ENCODE data around the gene RNLS. TPM values are rescaled to one million over a fixed set of nuclear protein-coding genes. Genes with fewer than 3 reads are reported as not detected.

Gene RNLS
- total RNA-seq, 4 donors from 2014 or later: 7.8 to 37.2 (median 26.2) TPM

GRCh38 chr10:88377510-88377909 is 205.6 kb downstream of the RNLS start:
- peaks cover 0 to 11% (median 0%) of the 10 kb centered on the region in 4 donors for H3K4me1 ChIP-seq
- no peaks in the 10 kb centered on the region for H3K27me3 ChIP-seq
- no peak for DNase-seq (ENCODE audit: low spot score in 2 of 2)
- no peak overlapping the region for H3K4me3 ChIP-seq
- no peaks in the 10 kb centered on the region for H3K36me3 ChIP-seq
- H3K9me3 ChIP-seq: no peaks in the 10 kb centered on the region
- no peak for TF ChIP-seq EP300 (IDR thresholded peaks at IDR 0.05)
- no peak for TF ChIP-seq POLR2A (IDR thresholded peaks at IDR 0.05)
- TF ChIP-seq, protein P1, sequence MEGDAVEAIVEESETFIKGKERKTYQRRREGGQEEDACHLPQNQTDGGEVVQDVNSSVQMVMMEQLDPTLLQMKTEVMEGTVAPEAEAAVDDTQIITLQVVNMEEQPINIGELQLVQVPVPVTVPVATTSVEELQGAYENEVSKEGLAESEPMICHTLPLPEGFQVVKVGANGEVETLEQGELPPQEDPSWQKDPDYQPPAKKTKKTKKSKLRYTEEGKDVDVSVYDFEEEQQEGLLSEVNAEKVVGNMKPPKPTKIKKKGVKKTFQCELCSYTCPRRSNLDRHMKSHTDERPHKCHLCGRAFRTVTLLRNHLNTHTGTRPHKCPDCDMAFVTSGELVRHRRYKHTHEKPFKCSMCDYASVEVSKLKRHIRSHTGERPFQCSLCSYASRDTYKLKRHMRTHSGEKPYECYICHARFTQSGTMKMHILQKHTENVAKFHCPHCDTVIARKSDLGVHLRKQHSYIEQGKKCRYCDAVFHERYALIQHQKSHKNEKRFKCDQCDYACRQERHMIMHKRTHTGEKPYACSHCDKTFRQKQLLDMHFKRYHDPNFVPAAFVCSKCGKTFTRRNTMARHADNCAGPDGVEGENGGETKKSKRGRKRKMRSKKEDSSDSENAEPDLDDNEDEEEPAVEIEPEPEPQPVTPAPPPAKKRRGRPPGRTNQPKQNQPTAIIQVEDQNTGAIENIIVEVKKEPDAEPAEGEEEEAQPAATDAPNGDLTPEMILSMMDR (IDR thresholded peaks at IDR 0.05): no peak
- 96 to 100% methylated on average over 1 of the region's 1 CpG for WGBS, 2 donors
- no peak overlapping the region for H3K27ac ChIP-seq

GRCh38 chr10:88374392-88375175 is 208.5 kb downstream of the RNLS start:
- 96 to 99% methylated on average over 4 of the region's 4 CpGs for WGBS, 2 donors

DNA sequence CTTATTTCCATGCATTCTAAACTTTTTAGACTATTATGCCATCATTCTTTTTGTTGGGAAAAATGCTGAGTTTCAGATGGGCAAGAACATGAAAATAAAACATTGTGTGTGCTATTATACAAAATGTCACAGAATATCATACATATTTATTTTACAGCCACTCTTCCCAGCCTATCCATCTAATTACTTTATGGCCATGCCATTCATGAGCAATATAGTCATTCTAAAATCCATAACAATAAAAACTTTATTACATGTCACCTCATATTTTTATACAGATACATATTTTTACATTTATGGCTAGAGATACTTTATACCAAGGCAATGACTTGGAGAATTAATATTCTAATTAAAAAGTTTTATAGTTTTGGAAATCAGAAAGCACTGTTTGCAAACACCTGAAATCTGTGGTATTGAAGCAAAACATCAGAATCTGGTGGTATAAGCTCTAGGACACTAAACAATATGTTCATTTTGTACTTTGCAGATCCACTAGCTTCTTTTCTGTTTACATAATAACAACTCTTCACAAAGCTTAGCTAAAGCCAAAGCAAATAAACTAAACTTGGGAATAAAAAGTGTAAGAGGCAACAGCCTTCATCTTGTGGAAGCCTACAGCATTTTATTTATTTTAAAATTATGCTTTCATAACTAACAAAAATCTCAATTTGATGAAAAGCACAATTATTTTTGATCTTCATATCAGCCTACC is 210.1 kb downstream of the RNLS start:
- H3K27ac ChIP-seq: peak overlapping the region in 2 of 4 donors; percentile 28 to 47

More at GRCh38 chr10:88374392-88375175, 208.5 kb downstream of the RNLS start:
- no peak overlapping the region for H3K27ac ChIP-seq
- H3K4me3 ChIP-seq: no peak overlapping the region
- no peaks in the 10 kb centered on the region for H3K27me3 ChIP-seq
- TF ChIP-seq, protein P1 (IDR thresholded peaks at IDR 0.05): no peak
- TF ChIP-seq POLR2A (IDR thresholded peaks at IDR 0.05): no peak
- no peak for TF ChIP-seq EP300 (IDR thresholded peaks at IDR 0.05)
- DNase-seq (ENCODE audit: low spot score in 2 of 2): no peak
- H3K9me3 ChIP-seq: no peaks in the 10 kb centered on the region
- H3K36me3 ChIP-seq: no peaks in the 10 kb centered on the region
- peaks cover 0 to 17% (median 4%) of the 10 kb centered on the region in 4 donors for H3K4me1 ChIP-seq

GRCh38 chr10:88372051-88372715 is 210.9 kb downstream of the RNLS start:
- no peak for DNase-seq (ENCODE audit: low spot score in 2 of 2)
- H3K27me3 ChIP-seq: no peaks in the 10 kb centered on the region
- H3K9me3 ChIP-seq: no peaks in the 10 kb centered on the region
- peak overlapping the region in 2 of 4 donors; percentile 28 to 47 for H3K27ac ChIP-seq
- H3K4me3 ChIP-seq: peak overlapping the region in 1 of 4 donors; percentile 14
- H3K36me3 ChIP-seq: no peaks in the 10 kb centered on the region
- 56 to 62% methylated on average over 8 of the region's 8 CpGs for WGBS, 2 donors
- TF ChIP-seq EP300 (IDR thresholded peaks at IDR 0.05): no peak
- TF ChIP-seq, protein P1 (IDR thresholded peaks at IDR 0.05): no peak
- TF ChIP-seq POLR2A (IDR thresholded peaks at IDR 0.05): no peak
- H3K4me1 ChIP-seq: peaks cover 0 to 17% (median 4%) of the 10 kb centered on the region in 4 donors

More for the DNA sequence above, 210.1 kb downstream of the RNLS start:
- H3K4me1 ChIP-seq: peaks cover 0 to 17% (median 4%) of the 10 kb centered on the region in 4 donors
- no peak overlapping the region for H3K4me3 ChIP-seq
- DNase-seq (ENCODE audit: low spot score in 2 of 2): no peak
- no peak for TF ChIP-seq POLR2A (IDR thresholded peaks at IDR 0.05)
- TF ChIP-seq, protein P1 (IDR thresholded peaks at IDR 0.05): no peak
- no peak for TF ChIP-seq EP300 (IDR thresholded peaks at IDR 0.05)
- H3K36me3 ChIP-seq: no peaks in the 10 kb centered on the region
- no peaks in the 10 kb centered on the region for H3K9me3 ChIP-seq
- H3K27me3 ChIP-seq: no peaks in the 10 kb centered on the region

Data from tibial nerve (tissue), 4 donors.